PFSK-1 (cell line): ENCODE measurements around the gene KCNH1.

ENCODE experiments used
- FOXP2 ChIP-seq: optimal IDR thresholded peaks from 2 replicates; pipeline ENCODE3; 2011; ENCODE audit warnings: borderline replicate concordance, control low read depth, inconsistent platforms; ENCODE audit not compliant: insufficient read depth; ENCODE audit errors: extremely low read length, extremely low read depth
- POLR2AphosphoS5 ChIP-seq: IDR thresholded peaks from 2 replicates; pipeline ENCODE4 v1.6.1; 2012; ENCODE audit warnings: low read depth, mild to moderate bottlenecking, control low read depth, low read length, moderate library complexity
- SIN3A ChIP-seq: IDR thresholded peaks from 2 replicates; pipeline ENCODE4 v1.6.1; 2012; ENCODE audit warnings: mild to moderate bottlenecking, low read length, moderate library complexity, borderline replicate concordance; ENCODE audit not compliant: insufficient read depth
- TAF1 ChIP-seq: IDR thresholded peaks from 2 replicates; pipeline ENCODE4 v1.6.1; 2012; ENCODE audit warnings: low read length, control low read depth, borderline replicate concordance; ENCODE audit not compliant: insufficient read depth
- TF ChIP-seq, protein P1 (sequence below), 2 experiments: IDR thresholded peaks; 2 replicates each; pipeline versions ENCODE4 v1.6.1 to v1.8.0; 2011 to 2012; ENCODE audit warnings: low read depth in 2 of 2, low read length in 2 of 2, control low read depth in 1 of 2, inconsistent platforms in 1 of 2, mild to moderate bottlenecking in 1 of 2, moderate library complexity in 1 of 2; ENCODE audit not compliant: insufficient read depth in 1 of 2

- no peak for TF ChIP-seq POLR2AphosphoS5
- TF ChIP-seq TAF1, result no peak
- TF ChIP-seq, protein P1, sequence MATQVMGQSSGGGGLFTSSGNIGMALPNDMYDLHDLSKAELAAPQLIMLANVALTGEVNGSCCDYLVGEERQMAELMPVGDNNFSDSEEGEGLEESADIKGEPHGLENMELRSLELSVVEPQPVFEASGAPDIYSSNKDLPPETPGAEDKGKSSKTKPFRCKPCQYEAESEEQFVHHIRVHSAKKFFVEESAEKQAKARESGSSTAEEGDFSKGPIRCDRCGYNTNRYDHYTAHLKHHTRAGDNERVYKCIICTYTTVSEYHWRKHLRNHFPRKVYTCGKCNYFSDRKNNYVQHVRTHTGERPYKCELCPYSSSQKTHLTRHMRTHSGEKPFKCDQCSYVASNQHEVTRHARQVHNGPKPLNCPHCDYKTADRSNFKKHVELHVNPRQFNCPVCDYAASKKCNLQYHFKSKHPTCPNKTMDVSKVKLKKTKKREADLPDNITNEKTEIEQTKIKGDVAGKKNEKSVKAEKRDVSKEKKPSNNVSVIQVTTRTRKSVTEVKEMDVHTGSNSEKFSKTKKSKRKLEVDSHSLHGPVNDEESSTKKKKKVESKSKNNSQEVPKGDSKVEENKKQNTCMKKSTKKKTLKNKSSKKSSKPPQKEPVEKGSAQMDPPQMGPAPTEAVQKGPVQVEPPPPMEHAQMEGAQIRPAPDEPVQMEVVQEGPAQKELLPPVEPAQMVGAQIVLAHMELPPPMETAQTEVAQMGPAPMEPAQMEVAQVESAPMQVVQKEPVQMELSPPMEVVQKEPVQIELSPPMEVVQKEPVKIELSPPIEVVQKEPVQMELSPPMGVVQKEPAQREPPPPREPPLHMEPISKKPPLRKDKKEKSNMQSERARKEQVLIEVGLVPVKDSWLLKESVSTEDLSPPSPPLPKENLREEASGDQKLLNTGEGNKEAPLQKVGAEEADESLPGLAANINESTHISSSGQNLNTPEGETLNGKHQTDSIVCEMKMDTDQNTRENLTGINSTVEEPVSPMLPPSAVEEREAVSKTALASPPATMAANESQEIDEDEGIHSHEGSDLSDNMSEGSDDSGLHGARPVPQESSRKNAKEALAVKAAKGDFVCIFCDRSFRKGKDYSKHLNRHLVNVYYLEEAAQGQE (IDR thresholded peaks at IDR 0.05; ENCODE audit: insufficient read depth in 1 of 2, low read depth in 2 of 2, low read length in 2 of 2), result no peak
- TF ChIP-seq SIN3A, result no peak
- TF ChIP-seq FOXP2, result no peak
Observed at GRCh38 chr1:210949489-210949888, 184.5 kb downstream of the KCNH1 start.
